SK-N-SH (cell line): ENCODE results near the gene MYRF. TPM values are rescaled to one million over a fixed set of nuclear protein-coding genes. Genes with fewer than 3 reads are reported as not detected.

Experiments
- CTCF ChIA-PET: fragments of 300-600, 350-600 bp; formaldehyde crosslinking; extraction: SDS; loops from one replicate; lab custom pipeline; 2021; lab: Yijun Ruan, JAX
- POLR2A ChIA-PET: fragments of 350-600 bp; sonication (Branson Sonifier 250); formaldehyde crosslinking; extraction: SDS; loops from one replicate; lab custom pipeline; 2020; ENCODE audit warnings: antibody characterized with exemption, inconsistent platforms; lab: Yijun Ruan, JAX
- DNase-seq: peaks from one replicate; pipeline ENCODE4 v3.0.0; 2012
- H2AFZ ChIP-seq: fragments of 200-600 bp; sonication (generic); 2 replicates; pipeline ENCODE4 v1.8.1; 2016; ENCODE audit warnings: antibody characterized with exemption, mild to moderate bottlenecking, low read depth
- H3F3A ChIP-seq: fragments of 200-600 bp; sonication (generic); replicated peaks from 2 replicates; pipeline ENCODE3; 2016; ENCODE audit warnings: antibody characterized with exemption, mild to moderate bottlenecking; ENCODE audit not compliant: insufficient read depth
- H3K27ac ChIP-seq, 2 experiments: fragments of 200-500 bp in 1 of 2; fragments of 200-600 bp in 1 of 2; sonication (Bioruptor generic) in 1 of 2; sonication (generic), shearing (Covaris generic) in 1 of 2; 2 replicates each; pipeline versions ENCODE4 v1.5.1 to v1.6.1; 2014 to 2016; ENCODE audit warnings: low read depth in 2 of 2, inconsistent platforms in 1 of 2, low read length in 1 of 2, mild to moderate bottlenecking in 1 of 2, mixed read lengths in 1 of 2
- H3K27me3 ChIP-seq: fragments of 200-600 bp; sonication (generic), shearing (Covaris generic); 2 replicates; pipeline ENCODE4 v1.6.1; 2016; ENCODE audit warnings: mixed run types; ENCODE audit not compliant: insufficient read depth
- H3K36me3 ChIP-seq, 2 experiments: fragments of 200-500 bp in 1 of 2; fragments of 200-600 bp in 1 of 2; sonication (Bioruptor generic) in 1 of 2; sonication (generic) in 1 of 2; replicated peaks in 1 of 2; 2 replicates each; pipeline versions ENCODE3 to v1.5.1; 2014 to 2016; ENCODE audit warnings: low read length in 1 of 2, mild to moderate bottlenecking in 1 of 2; ENCODE audit not compliant: insufficient read depth in 2 of 2, control insufficient read depth in 1 of 2
- H3K4me1 ChIP-seq, 2 experiments: fragments of 200-500 bp in 1 of 2; fragments of 200-600 bp in 1 of 2; sonication (Bioruptor generic) in 1 of 2; sonication (generic), shearing (Covaris generic) in 1 of 2; 2 replicates each; pipeline versions ENCODE4 v1.5.1 to v1.6.1; 2014 to 2016; ENCODE audit warnings: low read depth in 1 of 2, low read length in 1 of 2, mixed run types in 1 of 2; ENCODE audit not compliant: insufficient read depth in 2 of 2, control insufficient read depth in 1 of 2
- H3K4me2 ChIP-seq: fragments of 200-600 bp; sonication (generic), shearing (Covaris generic); 2 replicates; pipeline ENCODE4 v1.6.1; 2017; ENCODE audit warnings: mixed run types
- H3K4me3 ChIP-seq, 2 experiments: fragments of 200-500 bp in 1 of 2; fragments of 200-600 bp in 1 of 2; sonication (Bioruptor generic) in 1 of 2; sonication (generic), shearing (Covaris generic) in 1 of 2; 2 replicates each; pipeline versions ENCODE4 v1.5.1 to v1.8.1; 2014 to 2016; ENCODE audit warnings: low read depth in 2 of 2, inconsistent platforms in 1 of 2, low read length in 1 of 2, mild to moderate bottlenecking in 1 of 2, mixed read lengths in 1 of 2, moderate library complexity in 1 of 2
- H3K79me2 ChIP-seq: fragments of 200-600 bp; sonication (generic); 2 replicates; pipeline ENCODE4 v1.8.1; 2017; ENCODE audit warnings: mild to moderate bottlenecking; ENCODE audit not compliant: insufficient read depth
- H3K9ac ChIP-seq: fragments of 200-600 bp; sonication (generic); 2 replicates; pipeline ENCODE4 v1.6.1; 2017; ENCODE audit warnings: mixed run types
- H3K9me2 ChIP-seq: fragments of 200-600 bp; sonication (generic); 2 replicates; pipeline ENCODE4 v1.6.1; 2017; ENCODE audit warnings: mixed run types
- H3K9me3 ChIP-seq: fragments of 200-600 bp; sonication (generic); 2 replicates; pipeline ENCODE4 v1.6.1; 2017; ENCODE audit warnings: mixed run types, mild to moderate bottlenecking, moderate library complexity
- H4K20me1 ChIP-seq: fragments of 200-600 bp; sonication (generic); 2 replicates; pipeline ENCODE4 v1.6.1; 2017; ENCODE audit warnings: mild to moderate bottlenecking, mixed run types; ENCODE audit not compliant: insufficient read depth
- ELF1 ChIP-seq: IDR thresholded peaks from 2 replicates; pipeline ENCODE4 v1.4.0; 2012
- EZH2phosphoT487 ChIP-seq: fragments of 200-600 bp; sonication (generic); IDR thresholded peaks from 2 replicates; pipeline ENCODE4 v1.6.1; 2017; ENCODE audit warnings: low read depth, mixed run types, mild to moderate bottlenecking, antibody characterized with exemption, moderate library complexity, borderline replicate concordance
- GABPA ChIP-seq: IDR thresholded peaks from 2 replicates; pipeline ENCODE4 v1.4.0; 2012; ENCODE audit warnings: low read depth, mild to moderate bottlenecking
- MEF2A ChIP-seq: IDR thresholded peaks from 2 replicates; pipeline ENCODE4 v1.4.0; 2012; ENCODE audit warnings: low read depth, borderline replicate concordance
- NFIC ChIP-seq: IDR thresholded peaks from 2 replicates; pipeline ENCODE4 v1.4.0; 2012; ENCODE audit warnings: borderline replicate concordance
- POLR2AphosphoS5 ChIP-seq: IDR thresholded peaks from 2 replicates; pipeline ENCODE4 v1.6.1; 2012; ENCODE audit warnings: low read depth, low read length
- REST ChIP-seq: IDR thresholded peaks from 2 replicates; pipeline ENCODE4 v1.6.1; 2012; ENCODE audit warnings: mild to moderate bottlenecking, low read depth, low read length, moderate library complexity
- SIN3A ChIP-seq: IDR thresholded peaks from 2 replicates; pipeline ENCODE4 v1.6.1; 2012; ENCODE audit warnings: low read depth, mild to moderate bottlenecking, low read length, moderate library complexity, borderline replicate concordance
- SMC3 ChIP-seq: IDR thresholded peaks from 2 replicates; pipeline ENCODE4 v1.6.1; 2012; ENCODE audit warnings: low read depth, low read length, improper control_type of control experiment
- TEAD4 ChIP-seq: IDR thresholded peaks from 2 replicates; pipeline ENCODE4 v1.4.0; 2012; ENCODE audit warnings: mild to moderate bottlenecking, borderline replicate concordance; ENCODE audit not compliant: insufficient read depth
- USF1 ChIP-seq: IDR thresholded peaks from 2 replicates; pipeline ENCODE4 v1.4.0; 2012; ENCODE audit warnings: low read depth, borderline replicate concordance
- ZBTB33 ChIP-seq: IDR thresholded peaks from 2 replicates; pipeline ENCODE4 v1.4.0; 2012; ENCODE audit warnings: low read depth, borderline replicate concordance
- WGBS: methylation state at CpG from one replicate; pipeline ENCODE4 v1.1.6; 2017; ENCODE audit warnings: low lambda C conversion rate; 5-methylcytosine and 5-hydroxymethylcytosine counted together
- polyA plus RNA-seq, 3 experiments: library from polyadenylated mRNA; depleted of rRNA; stranded (reverse); fragments of >200 nt; gene quantifications; 2 replicates each; pipeline ENCODE4 v1.2.3, GENCODE V29; 2012

MYRF gene
- polyA plus RNA-seq, 1 of the 3 experiments (the other 2 are of a cell fraction): 2.8 TPM

- no peak overlapping the region for H3K27ac ChIP-seq
- no peak for DNase-seq
- TF ChIP-seq NFIC: no peak
- no peak for TF ChIP-seq ELF1
- TF ChIP-seq USF1: no peak
- no peak for TF ChIP-seq SMC3
- peaks cover 0 to under 1% of the 10 kb centered on the region in 2 experiments; a peak in 1 of 4 replicates for H3K4me1 ChIP-seq
- WGBS: 92% methylated on average over 7 of the region's 7 CpGs
- no peaks in the 10 kb centered on the region for H3F3A ChIP-seq
- no peak overlapping the region for H3K4me3 ChIP-seq
- H3K79me2 ChIP-seq: no peaks in the 10 kb centered on the region
- H3K27me3 ChIP-seq: no peaks in the 10 kb centered on the region
- H4K20me1 ChIP-seq: no peaks in the 10 kb centered on the region
- H3K9me2 ChIP-seq: no peaks in the 10 kb centered on the region
- peaks cover 0 to 17% of the 10 kb centered on the region in 2 experiments for H3K36me3 ChIP-seq
- ChIA-PET POLR2A (no interaction called here), CTCF (interaction anchor here (0.8 to 1.6 kb wide), 2 partner anchors 46 to 62 kb away, joined by 3 read pairs; partner anchors contain the start of gene DAGLA)
- no peak overlapping the region for H2AFZ ChIP-seq
- H3K9me3 ChIP-seq: no peaks in the 10 kb centered on the region
- no peak overlapping the region for H3K9ac ChIP-seq
- no peak overlapping the region for H3K4me2 ChIP-seq
Measured at GRCh38 chr11:61742391-61742790, 10.0 kb upstream of the MYRF start.

GRCh38 chr11:61743486-61744095 is 8.8 kb upstream of the MYRF start:
- no peak overlapping the region for H3K4me2 ChIP-seq
- H3K9me3 ChIP-seq: no peaks in the 10 kb centered on the region
- H3K27me3 ChIP-seq: no peaks in the 10 kb centered on the region
- H4K20me1 ChIP-seq: no peaks in the 10 kb centered on the region
- ChIA-PET POLR2A (interaction anchor here (0.6 to 1.0 kb wide), 4 partner anchors 10 to 75 kb away, joined by 3 to 4 read pairs (median 4); no protein-coding TSS in a partner anchor), CTCF (interaction anchor here (0.6 to 9.1 kb wide), 13 partner anchors 8 to 365 kb away, joined by 3 to 285 read pairs (median 5); partner anchors contain the start of genes DAGLA, FEN1 and TMEM258)
- no peaks in the 10 kb centered on the region for H3F3A ChIP-seq
- H3K9me2 ChIP-seq: no peaks in the 10 kb centered on the region
- H3K4me3 ChIP-seq: no peak overlapping the region
- no peak overlapping the region for H3K27ac ChIP-seq
- peaks cover 0 to 10% of the 10 kb centered on the region in 2 experiments for H3K36me3 ChIP-seq
- peaks cover 0 to 8% of the 10 kb centered on the region in 2 experiments; a peak in 1 of 4 replicates for H3K4me1 ChIP-seq
- no peak overlapping the region for H2AFZ ChIP-seq
- TF ChIP-seq POLR2AphosphoS5 (no peak), SIN3A (no peak), REST (no peak), ZBTB33 (no peak), TEAD4 (no peak), EZH2phosphoT487 (no peak), MEF2A (no peak), GABPA (no peak)
- TF ChIP-seq, all 33 proteins: peak for 0
- DNase-seq: no peak
- H3K9ac ChIP-seq: no peak overlapping the region
- WGBS: 97% methylated on average over 10 of the region's 42 CpGs
- H3K79me2 ChIP-seq: no peaks in the 10 kb centered on the region
